Eye (tissue), 1 donor: ENCODE results near the gene INHBE.
"Not testable (repeated sequence)": the region's sequence is repeated elsewhere in the genome, so short reads cannot be mapped to it uniquely, and the experiment has no call there.

Source experiments
- DNase-seq: peaks from one replicate; pipeline ENCODE4 v3.0.0-alpha.2; 2015

The INHBE gene

GRCh38 chr12:57476993-57477709, 22.0 kb downstream of the INHBE start:
- DNase-seq = no peak

- DNase-seq = no peak
These were observed 22.9 kb downstream of the INHBE start for GRCh38 chr12:57477710-57478681.

- DNase-seq = no peak
These were observed 23.9 kb downstream of the INHBE start for GRCh38 chr12:57479043-57479375.

- DNase-seq = no peak
These were observed 24.4 kb downstream of the INHBE start, which contains the start of gene ARHGAP9 for GRCh38 chr12:57479376-57480115. Gene ARHGAP9, minus strand, starts transcription at chr12:57479866. Its CDS starts 460 bp downstream, at chr12:57479406.

- no peak for DNase-seq
These were observed 26.6 kb downstream of the INHBE start for GRCh38 chr12:57481671-57482070.

- DNase-seq = peak; percentile 10
These were observed 28.4 kb downstream of the INHBE start for GRCh38 chr12:57483466-57483865.

- no peak for DNase-seq
These were observed 30.6 kb downstream of the INHBE start for GRCh38 chr12:57485695-57486094.

GRCh38 chr12:57487055-57487596, 32.0 kb downstream of the INHBE start:
- DNase-seq = no peak

- peak; percentile 98 for DNase-seq
These were observed 32.7 kb downstream of the INHBE start, which contains the start of gene MARS1 for GRCh38 chr12:57487597-57488401. Gene MARS1, plus strand, starts transcription at chr12:57488068. Its CDS starts 23 bp downstream, at chr12:57488091.

- peak; percentile 39 for DNase-seq
These were observed 33.5 kb downstream of the INHBE start for GRCh38 chr12:57488402-57489156.

- DNase-seq = no peak
These were observed 34.1 kb downstream of the INHBE start for GRCh38 chr12:57489157-57489641.

- no peak for DNase-seq
These were observed 35.0 kb downstream of the INHBE start for GRCh38 chr12:57490126-57490525.

GRCh38 chr12:57491393-57492280, 36.5 kb downstream of the INHBE start:
- no peak for DNase-seq

GRCh38 chr12:57495051-57495701, 40.1 kb downstream of the INHBE start:
- not testable (repeated sequence) for DNase-seq

GRCh38 chr12:57496822-57497221, 41.7 kb downstream of the INHBE start:
- DNase-seq = no peak

- DNase-seq = no peak
These were observed 42.4 kb downstream of the INHBE start for GRCh38 chr12:57497223-57498131.

- DNase-seq = no peak
These were observed 43.0 kb downstream of the INHBE start for GRCh38 chr12:57498132-57498502.

- DNase-seq = no peak
These were observed 43.5 kb downstream of the INHBE start for GRCh38 chr12:57498571-57498970.
